ENCODE data around the gene LIPE.
A peak's percentile ranks its signal among the peaks of the same experiment; 100 is the strongest.

GRCh38 chr19:42423462-42424344 lies 3.5 kb downstream of the LIPE start:
- TF ChIP-seq ZNF416 (CRISPR knock-in tag; IDR thresholded peaks at IDR 0.05) (no peak), ATF2 (CRISPR knock-in tag; IDR thresholded peaks at IDR 0.05; ENCODE audit: borderline replicate concordance, low read depth) (no peak), CREB1 (CRISPR knock-in tag; IDR thresholded peaks at IDR 0.05) (peak; percentile 86; the same call in 1 of the 2 replicates), ETV6 (CRISPR knock-in tag; IDR thresholded peaks at IDR 0.05) (peak; percentile 77; the same call in 1 of the 2 replicates), IRF2 (CRISPR knock-in tag; IDR thresholded peaks at IDR 0.05; ENCODE audit: borderline replicate concordance, low read depth) (no peak; the same call in 1 of the 2 replicates)
- TF ChIP-seq, protein P1, sequence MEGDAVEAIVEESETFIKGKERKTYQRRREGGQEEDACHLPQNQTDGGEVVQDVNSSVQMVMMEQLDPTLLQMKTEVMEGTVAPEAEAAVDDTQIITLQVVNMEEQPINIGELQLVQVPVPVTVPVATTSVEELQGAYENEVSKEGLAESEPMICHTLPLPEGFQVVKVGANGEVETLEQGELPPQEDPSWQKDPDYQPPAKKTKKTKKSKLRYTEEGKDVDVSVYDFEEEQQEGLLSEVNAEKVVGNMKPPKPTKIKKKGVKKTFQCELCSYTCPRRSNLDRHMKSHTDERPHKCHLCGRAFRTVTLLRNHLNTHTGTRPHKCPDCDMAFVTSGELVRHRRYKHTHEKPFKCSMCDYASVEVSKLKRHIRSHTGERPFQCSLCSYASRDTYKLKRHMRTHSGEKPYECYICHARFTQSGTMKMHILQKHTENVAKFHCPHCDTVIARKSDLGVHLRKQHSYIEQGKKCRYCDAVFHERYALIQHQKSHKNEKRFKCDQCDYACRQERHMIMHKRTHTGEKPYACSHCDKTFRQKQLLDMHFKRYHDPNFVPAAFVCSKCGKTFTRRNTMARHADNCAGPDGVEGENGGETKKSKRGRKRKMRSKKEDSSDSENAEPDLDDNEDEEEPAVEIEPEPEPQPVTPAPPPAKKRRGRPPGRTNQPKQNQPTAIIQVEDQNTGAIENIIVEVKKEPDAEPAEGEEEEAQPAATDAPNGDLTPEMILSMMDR (IDR thresholded peaks at IDR 0.05): no peak
- TF ChIP-seq, protein P2, sequence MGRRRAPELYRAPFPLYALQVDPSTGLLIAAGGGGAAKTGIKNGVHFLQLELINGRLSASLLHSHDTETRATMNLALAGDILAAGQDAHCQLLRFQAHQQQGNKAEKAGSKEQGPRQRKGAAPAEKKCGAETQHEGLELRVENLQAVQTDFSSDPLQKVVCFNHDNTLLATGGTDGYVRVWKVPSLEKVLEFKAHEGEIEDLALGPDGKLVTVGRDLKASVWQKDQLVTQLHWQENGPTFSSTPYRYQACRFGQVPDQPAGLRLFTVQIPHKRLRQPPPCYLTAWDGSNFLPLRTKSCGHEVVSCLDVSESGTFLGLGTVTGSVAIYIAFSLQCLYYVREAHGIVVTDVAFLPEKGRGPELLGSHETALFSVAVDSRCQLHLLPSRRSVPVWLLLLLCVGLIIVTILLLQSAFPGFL (CRISPR knock-in tag; IDR thresholded peaks at IDR 0.05; ENCODE audit: borderline replicate concordance): no peak
- TF ChIP-seq, protein P3, sequence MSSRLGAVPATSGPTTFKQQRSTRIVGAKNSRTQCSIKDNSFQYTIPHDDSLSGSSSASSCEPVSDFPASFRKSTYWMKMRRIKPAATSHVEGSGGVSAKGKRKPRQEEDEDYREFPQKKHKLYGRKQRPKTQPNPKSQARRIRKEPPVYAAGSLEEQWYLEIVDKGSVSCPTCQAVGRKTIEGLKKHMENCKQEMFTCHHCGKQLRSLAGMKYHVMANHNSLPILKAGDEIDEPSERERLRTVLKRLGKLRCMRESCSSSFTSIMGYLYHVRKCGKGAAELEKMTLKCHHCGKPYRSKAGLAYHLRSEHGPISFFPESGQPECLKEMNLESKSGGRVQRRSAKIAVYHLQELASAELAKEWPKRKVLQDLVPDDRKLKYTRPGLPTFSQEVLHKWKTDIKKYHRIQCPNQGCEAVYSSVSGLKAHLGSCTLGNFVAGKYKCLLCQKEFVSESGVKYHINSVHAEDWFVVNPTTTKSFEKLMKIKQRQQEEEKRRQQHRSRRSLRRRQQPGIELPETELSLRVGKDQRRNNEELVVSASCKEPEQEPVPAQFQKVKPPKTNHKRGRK (CRISPR knock-in tag; IDR thresholded peaks at IDR 0.05; ENCODE audit: borderline replicate concordance): no peak
- TF ChIP-seq, protein P4, sequence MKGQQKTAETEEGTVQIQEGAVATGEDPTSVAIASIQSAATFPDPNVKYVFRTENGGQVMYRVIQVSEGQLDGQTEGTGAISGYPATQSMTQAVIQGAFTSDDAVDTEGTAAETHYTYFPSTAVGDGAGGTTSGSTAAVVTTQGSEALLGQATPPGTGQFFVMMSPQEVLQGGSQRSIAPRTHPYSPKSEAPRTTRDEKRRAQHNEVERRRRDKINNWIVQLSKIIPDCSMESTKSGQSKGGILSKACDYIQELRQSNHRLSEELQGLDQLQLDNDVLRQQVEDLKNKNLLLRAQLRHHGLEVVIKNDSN (CRISPR knock-in tag; IDR thresholded peaks at IDR 0.05): no peak; the same call in 1 of the 2 replicates
